DND-41 (cell line): ENCODE measurements around the gene CRYBB2.

Experiments used
- EZH2 ChIP-seq: IDR thresholded peaks from 3 replicates; pipeline ENCODE4 v1.6.1; 2012; ENCODE audit warnings: borderline replicate concordance, low read depth, mild to moderate bottlenecking, moderate library complexity, low read length, inconsistent platforms; ENCODE audit not compliant: severe bottlenecking
- TF ChIP-seq, protein P1 (sequence below): IDR thresholded peaks from 2 replicates; pipeline ENCODE4 v1.5.1; 2012; ENCODE audit warnings: borderline replicate concordance, low read length, moderate library complexity, mild to moderate bottlenecking; ENCODE audit not compliant: poor library complexity, severe bottlenecking; ENCODE audit errors: extremely low read depth

DNA sequence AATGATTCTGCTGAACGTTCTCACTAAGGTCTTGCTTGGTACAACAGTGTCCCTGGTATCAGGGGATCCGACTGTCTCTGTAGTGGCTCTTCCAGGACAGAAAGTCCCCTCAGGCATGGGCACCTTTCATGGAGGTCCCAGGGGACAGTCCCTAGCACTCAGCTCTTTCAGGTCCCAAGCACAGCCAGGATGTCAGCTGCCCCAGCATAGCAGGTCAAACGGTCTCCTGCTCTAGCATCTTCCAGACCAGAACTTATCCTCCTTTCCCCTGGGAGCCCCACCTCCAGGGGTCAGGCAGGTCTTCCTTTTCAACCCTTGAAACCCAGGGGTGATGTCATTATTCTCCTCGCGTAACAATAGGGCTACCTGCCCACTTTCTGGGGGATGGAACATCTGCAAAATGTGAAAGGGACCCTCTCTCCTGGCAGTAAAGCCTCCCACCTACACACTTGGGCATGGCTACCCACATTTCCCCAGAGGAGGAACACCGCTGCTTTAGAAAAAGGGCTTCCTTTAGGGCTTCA, 44.5 kb upstream of the CRYBB2 start:
- TF ChIP-seq EZH2, result no peak
- TF ChIP-seq, protein P1, sequence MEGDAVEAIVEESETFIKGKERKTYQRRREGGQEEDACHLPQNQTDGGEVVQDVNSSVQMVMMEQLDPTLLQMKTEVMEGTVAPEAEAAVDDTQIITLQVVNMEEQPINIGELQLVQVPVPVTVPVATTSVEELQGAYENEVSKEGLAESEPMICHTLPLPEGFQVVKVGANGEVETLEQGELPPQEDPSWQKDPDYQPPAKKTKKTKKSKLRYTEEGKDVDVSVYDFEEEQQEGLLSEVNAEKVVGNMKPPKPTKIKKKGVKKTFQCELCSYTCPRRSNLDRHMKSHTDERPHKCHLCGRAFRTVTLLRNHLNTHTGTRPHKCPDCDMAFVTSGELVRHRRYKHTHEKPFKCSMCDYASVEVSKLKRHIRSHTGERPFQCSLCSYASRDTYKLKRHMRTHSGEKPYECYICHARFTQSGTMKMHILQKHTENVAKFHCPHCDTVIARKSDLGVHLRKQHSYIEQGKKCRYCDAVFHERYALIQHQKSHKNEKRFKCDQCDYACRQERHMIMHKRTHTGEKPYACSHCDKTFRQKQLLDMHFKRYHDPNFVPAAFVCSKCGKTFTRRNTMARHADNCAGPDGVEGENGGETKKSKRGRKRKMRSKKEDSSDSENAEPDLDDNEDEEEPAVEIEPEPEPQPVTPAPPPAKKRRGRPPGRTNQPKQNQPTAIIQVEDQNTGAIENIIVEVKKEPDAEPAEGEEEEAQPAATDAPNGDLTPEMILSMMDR, result no peak
